HG02763 (cell line): Measurements from ENCODE around the gene CNNM2.
"Not testable (repeated sequence)": the region's sequence is repeated elsewhere in the genome, so short reads cannot be mapped to it uniquely, and the experiment has no call there.

Source experiments
- ATAC-seq: cut with Tn5 transposase; IDR thresholded peaks from one replicate; pipeline ENCODE4 v1.9.1; 2021; ENCODE audit warnings: mild to moderate bottlenecking, moderate library complexity; ENCODE audit not compliant: unreplicated experiment

Gene CNNM2

GRCh38 chr10:102923601-102924000, 5.5 kb downstream of the CNNM2 start:
- ATAC-seq = no peak

GRCh38 chr10:102926842-102927241, 8.7 kb downstream of the CNNM2 start:
- no peak for ATAC-seq

DNA sequence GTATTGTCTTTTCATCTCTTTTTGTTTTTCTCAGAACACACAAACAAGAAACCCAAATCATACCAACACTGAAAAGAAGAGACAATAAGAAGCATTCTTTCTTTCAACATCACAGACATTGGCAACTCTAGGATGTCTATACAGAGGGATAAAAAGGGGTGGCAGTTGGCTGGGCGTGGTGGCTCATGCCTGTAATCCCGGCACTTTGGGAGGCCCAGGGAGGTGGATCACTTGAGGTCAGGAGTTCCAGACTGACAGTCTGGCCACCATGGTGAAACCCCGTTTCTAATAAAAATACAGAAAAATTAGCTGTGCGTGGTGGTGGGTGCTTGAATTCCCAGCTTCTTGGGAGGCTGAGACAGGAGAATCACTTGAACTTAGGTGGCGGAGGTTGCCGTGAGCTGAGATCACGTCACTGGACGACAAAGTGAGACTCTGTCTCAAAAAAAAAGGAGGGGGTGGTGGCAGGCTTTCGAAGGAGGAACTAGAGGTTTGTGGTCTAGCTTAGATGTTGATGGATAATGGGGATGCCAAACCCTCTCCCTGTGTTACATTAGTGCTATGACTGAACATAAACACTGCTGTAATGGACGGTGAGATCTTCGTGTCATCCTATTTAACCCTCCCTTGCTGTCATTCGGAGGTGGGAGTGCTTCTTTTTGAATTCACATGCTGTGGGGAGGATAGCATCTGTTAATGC, 9.4 kb downstream of the CNNM2 start:
- ATAC-seq = no peak

GRCh38 chr10:102928442-102928841, 10.3 kb downstream of the CNNM2 start:
- ATAC-seq = not testable (repeated sequence)

GRCh38 chr10:102930720-102931119, 12.6 kb downstream of the CNNM2 start:
- ATAC-seq = no peak

GRCh38 chr10:102931643-102932042, 13.5 kb downstream of the CNNM2 start:
- no peak for ATAC-seq

DNA sequence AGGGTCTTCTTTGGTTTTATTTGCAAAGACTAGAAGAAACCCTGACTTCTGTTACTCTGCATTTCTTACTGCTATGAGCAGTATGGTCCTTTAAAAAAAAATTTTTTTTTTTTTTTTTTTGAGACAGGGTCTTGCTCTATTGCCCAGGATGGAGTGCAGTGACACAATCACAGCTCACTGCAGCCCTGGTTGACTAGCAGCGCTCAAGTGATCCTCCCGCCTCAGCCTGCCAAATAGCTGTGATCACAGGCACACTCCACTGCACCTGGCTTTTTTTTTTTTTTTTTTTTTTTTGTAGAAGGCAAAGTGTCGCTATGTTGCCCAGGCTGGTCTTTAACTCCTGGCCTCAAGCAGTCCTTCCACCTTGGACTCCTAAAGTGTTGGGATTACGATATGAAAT, 17.4 kb downstream of the CNNM2 start:
- no peak for ATAC-seq

DNA sequence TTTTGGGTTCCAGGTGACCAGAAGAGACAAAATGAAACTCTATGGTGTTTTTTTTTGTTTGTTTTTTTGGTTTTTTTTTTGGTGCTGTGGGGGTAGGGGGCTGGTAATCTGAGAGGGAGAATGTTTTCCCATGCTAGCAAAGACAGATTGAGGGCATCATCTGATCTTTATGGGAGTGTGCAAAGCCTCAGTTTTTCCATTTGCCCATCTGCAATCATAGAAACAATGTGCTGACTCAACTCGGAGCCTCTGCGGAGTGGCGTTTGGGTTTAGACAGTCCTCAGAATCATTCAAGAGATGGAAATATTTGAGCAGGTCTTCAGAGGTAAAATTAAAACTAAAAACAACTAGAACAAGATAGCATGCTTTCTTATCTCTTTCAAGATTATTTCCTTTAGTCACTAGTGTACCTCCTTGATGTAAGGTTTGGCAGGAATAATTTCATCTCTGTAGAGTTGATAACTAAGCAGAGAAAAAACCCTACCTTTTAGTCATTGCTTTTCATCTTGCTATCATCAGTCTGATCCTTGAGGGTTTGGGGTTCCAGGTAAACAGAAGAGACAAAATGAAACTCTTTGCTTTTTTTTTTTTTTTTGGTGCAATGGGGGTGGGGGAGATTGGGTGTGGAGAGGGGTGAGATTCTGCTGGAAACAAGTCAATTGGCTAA, 18.0 kb downstream of the CNNM2 start:
- no peak for ATAC-seq

GRCh38 chr10:102941401-102941800, 23.3 kb downstream of the CNNM2 start:
- ATAC-seq = no peak

GRCh38 chr10:102945449-102945848, 27.4 kb downstream of the CNNM2 start:
- ATAC-seq = no peak

- no peak for ATAC-seq
These were observed 27.9 kb downstream of the CNNM2 start for GRCh38 chr10:102945962-102946361.

GRCh38 chr10:102946992-102947391, 28.9 kb downstream of the CNNM2 start:
- no peak for ATAC-seq

DNA sequence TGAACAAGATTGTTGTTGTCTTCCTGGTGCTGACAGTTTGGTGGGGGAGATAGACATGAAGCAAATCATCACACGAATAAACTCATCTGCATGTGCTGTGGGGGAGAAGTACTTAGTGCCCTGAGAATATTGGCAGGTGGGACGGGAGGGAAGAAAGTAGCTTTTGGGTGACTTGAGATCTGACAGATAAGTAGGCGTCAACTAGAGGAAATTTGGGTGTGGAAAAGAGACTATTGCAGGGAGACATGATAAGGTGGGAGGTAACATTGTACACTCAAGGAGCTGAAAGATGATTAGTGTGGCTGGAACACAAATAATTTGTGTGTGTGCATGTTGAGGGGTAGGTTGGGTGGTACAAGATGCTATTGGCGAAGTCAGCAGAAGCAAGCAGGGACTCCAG, 30.1 kb downstream of the CNNM2 start:
- no peak for ATAC-seq

GRCh38 chr10:102948786-102949185, 30.7 kb downstream of the CNNM2 start:
- ATAC-seq = no peak

DNA sequence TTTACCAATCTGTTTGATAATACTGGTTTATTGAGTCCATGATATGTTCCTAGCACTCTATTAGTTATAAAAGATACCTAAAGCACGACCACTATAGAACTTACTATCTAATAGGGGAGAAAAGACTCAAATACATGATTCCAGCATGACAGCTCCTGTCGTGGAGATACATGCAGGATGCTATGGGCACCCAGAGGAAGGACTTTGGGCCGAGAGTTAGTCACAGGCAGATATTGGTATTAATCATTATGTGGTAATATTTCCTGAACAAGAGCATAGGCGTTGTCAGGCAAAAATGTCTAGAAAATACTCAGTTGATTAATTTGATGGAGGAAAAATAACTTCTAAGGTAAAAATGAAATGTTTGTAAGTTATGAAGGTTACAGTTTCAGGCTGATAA, 31.8 kb downstream of the CNNM2 start:
- ATAC-seq = no peak

- ATAC-seq = no peak
These were observed 33.2 kb downstream of the CNNM2 start for GRCh38 chr10:102951316-102951715.

- no peak for ATAC-seq
These were observed 41.3 kb downstream of the CNNM2 start for GRCh38 chr10:102959360-102959759.

GRCh38 chr10:102960157-102960556, 42.1 kb downstream of the CNNM2 start:
- no peak for ATAC-seq

DNA sequence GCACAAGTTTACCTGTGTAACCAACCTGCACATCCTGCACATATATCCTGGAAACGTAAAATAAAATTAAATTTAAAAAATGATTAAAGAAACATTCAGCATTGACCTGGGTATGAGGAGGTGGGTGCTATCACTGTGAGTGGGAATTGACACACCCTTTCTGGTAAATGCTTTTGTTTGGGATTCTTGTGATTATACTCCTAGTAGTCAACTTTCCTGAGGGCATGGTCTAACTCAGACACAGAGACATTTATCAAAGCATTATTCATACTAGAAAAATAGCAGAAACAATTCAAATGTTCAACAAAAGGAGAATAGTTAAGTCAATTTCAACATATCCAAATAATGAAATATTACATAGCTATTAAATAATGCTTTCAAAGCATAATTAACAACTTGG, 44.2 kb downstream of the CNNM2 start:
- ATAC-seq = no peak

- ATAC-seq = no peak
These were observed 45.1 kb downstream of the CNNM2 start for GRCh38 chr10:102962951-102963755.

GRCh38 chr10:102963756-102964025, 45.6 kb downstream of the CNNM2 start:
- ATAC-seq = no peak

- not testable (repeated sequence) for ATAC-seq
These were observed 46.0 kb downstream of the CNNM2 start for GRCh38 chr10:102964064-102964463.
